ENCODE measurements around the gene ZNF550.
"Not testable (repeated sequence)": the region's sequence is repeated elsewhere in the genome, so short reads cannot be mapped to it uniquely, and the experiment has no call there.

DNA sequence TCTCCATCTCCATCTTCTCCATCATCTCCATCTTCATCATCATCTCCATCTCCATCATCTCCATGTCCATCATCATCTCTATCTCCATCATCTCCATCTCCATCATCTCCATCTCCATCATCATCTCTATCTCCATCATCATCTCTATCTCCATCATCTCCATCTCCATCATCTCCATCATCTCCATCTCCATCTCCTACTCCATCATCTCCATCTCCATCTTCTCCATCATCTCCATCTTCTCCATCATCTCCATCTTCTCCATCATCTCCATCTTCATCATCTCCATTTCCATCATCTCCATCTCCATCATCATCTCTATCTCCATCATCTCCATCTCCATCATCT, 60.4 kb downstream of the ZNF550 start:
- TF ChIP-seq CCAR2 (optimal IDR thresholded peaks at IDR 0.05; ENCODE audit: low read depth, low read length); BHLHE40 (IDR thresholded peaks at IDR 0.05; ENCODE audit: low read length); JUN (CRISPR knock-in tag; IDR thresholded peaks at IDR 0.05); ATF3 (CRISPR knock-in tag; IDR thresholded peaks at IDR 0.05); CTCF (CRISPR knock-in tag; IDR thresholded peaks at IDR 0.05): not testable (repeated sequence)

All from HepG2 (cell line).